Non-pigmented ciliary epithelial cell (primary cell): ENCODE results near the gene ITPK1.

Experiments
- DNase-seq: peaks from one replicate; pipeline ENCODE4 v3.0.0-alpha.2; 2010; ENCODE audit warnings: low read depth

Gene ITPK1

GRCh38 chr14:92951261-92951660, 164.5 kb downstream of the ITPK1 start:
- no peak for DNase-seq

- DNase-seq = no peak
Measured at GRCh38 chr14:92950773-92951172, 165.0 kb downstream of the ITPK1 start.

- DNase-seq = no peak
Measured at GRCh38 chr14:92950193-92950540, 165.6 kb downstream of the ITPK1 start.

DNA sequence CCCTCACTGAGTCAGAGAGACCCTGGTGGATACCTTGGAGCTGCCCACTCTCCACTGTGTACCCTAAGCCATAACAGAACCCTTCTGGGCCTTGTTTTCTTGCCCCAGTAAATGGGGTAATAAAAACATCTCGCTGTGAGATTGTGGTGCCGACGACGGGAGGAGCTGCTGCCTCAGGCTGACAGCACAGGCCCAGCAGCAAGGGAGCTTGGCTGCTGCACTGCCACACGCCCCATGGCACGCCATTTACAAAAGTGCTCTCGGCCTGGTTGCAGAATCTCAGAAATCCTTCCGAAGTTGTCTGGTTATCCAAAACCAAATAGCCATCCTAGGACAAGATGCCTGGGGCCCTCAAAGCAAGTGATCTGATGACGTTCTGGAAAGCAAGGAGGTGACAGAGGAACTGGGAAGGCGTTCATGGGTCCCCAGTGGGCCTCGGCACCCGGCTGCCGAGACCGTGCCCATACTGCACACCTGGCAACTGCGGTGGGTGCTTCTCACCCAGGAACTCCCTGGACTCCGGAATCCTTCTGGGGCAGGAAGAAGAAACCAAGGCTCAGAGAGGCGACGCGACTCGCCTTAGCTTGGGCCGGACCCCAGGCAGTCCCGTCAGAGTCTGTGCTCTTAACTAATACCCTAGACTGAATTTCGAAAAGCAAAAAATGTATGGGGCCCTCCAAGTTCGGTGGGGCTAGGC, 166.1 kb downstream of the ITPK1 start:
- DNase-seq = no peak

DNA sequence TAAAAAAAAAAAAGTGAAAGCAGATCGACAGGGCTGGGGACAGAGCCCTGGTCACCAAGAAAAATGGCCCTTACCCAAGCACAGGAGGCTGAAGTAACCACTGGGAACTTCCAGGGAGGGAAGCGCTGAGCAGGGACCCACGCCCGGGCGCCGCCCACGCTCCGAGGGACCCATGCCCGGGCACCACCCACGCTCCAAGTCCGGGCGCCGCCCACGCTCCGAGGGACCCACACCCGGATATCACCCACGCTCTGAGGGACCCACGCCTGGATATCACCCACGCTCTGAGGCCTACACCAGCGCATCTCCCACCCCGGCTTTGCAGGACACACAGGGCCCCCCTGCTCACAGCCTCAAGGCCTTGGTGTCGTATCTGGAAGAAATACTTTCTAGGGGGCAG, 167.1 kb downstream of the ITPK1 start:
- DNase-seq = no peak

DNA sequence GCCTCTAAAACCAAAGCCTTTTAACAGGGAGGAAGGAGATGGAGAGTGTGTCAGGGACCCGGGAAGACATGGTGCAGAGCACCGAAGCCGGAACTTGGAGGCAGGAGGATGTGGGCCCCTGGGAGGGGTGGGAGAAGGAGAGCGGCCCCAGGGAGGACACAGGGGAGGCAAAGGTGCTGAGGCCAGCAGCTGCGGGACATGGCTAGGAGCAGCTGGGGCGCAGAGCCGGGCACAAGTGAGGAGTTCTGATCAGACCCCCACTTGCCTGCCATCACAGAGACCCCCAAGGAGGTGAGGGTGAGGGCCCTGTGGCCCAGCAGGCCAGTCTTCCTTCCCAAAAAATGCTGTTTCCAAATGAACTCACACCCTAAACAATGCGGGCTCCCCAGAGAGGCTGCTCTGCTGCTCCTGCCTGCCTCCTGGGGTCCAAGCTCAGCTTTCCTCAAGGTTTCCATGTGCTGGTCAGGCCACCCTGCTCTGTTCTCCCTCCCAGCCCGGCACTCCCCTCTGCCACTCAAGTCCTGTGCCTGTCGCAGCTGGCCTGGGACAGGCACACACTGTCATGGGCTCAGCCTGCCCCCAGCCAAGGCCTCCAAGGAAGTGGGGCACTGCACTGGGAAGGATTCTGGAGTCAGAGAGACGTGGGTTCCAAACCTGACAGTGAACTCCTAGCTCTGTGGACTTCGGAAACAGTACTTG, 168.7 kb downstream of the ITPK1 start:
- DNase-seq = no peak

DNA sequence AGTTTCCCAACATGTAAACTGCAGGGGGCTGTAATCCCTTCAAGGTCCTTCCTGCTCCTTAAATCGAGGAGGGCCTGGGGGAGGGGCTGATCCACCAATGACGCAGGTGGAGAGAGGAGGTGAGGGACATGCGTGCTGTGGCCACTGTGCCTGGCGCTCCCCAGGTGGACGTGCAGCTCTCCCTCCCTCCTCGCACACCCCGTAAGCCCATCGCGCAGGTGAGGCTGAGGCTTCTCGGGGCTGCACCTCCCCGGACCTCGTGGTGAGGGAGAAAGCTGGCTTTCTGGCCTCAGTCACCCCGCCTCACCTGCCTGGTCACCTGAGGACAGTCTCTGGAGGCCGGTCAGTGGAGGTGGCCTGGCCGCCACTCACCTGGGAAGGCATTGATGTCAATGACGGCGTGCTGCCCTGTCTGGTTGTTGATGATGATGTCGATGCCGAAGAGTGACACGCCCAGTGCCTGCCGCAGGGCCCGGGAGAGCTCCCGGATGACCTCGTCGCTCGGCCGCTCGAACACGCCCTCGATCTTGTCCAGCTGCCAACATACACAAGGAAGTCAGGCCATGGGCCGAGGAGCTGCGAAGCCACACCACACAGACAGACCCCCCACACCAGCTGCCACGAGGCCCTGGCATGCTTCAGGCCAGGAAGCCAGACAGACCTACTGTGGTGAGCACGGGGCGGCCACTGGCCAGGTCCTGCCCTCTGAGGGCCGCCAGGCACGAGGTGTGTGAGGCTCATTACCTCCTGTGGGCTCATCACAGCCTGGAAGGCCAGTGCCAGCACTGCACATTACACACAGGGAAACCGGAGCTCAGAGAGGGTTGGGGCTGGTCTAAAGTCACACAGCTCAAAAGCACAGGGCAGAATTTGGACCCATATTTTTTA, 169.5 kb downstream of the ITPK1 start:
- no peak for DNase-seq

DNA sequence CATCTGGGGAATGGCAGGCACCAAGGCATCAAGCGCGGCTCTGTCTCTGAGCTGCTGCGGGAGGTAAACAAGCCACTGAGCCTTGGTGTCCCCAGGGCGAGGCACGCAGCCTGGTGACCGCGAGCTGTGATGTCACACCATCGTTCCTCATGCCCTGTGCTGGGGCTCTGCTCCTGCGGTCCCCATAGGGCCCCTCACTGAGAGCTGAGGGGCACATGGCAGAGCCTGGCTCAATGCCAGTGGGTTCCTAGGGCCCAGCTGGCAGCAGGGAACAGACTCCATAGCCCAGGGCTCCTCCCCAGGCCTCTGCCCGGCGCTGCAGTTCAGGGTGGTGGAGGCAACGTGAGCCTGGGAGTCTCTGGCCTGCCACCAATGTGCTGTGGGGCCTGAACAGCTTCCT, 170.2 kb downstream of the ITPK1 start:
- DNase-seq = no peak

- no peak for DNase-seq
Measured at GRCh38 chr14:92944976-92945375, 170.7 kb downstream of the ITPK1 start.

GRCh38 chr14:92943855-92944570, 171.7 kb downstream of the ITPK1 start:
- DNase-seq = no peak

GRCh38 chr14:92942976-92943710, 172.6 kb downstream of the ITPK1 start:
- no peak for DNase-seq

GRCh38 chr14:92942576-92942975, 173.1 kb downstream of the ITPK1 start:
- no peak for DNase-seq

DNA sequence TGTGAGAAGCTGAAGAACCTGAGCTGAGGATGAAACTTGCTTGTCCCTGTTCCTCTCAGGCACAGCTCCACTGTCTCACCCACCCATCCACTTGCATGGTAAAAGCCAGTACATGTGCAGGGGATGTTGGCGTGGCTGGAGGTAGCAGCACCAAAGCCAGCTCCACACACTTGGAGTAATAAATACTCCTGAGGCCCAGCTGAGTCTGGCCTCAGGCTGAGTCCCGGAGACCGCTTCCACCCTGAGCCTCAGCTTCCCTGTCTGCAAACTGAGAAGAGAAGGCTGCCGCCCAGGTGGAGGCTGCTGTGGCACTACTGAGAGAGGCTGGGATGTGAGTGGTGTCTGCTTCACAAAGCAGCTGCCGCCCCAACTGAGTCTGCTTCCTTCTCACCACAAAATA, 173.6 kb downstream of the ITPK1 start:
- DNase-seq = no peak

DNA sequence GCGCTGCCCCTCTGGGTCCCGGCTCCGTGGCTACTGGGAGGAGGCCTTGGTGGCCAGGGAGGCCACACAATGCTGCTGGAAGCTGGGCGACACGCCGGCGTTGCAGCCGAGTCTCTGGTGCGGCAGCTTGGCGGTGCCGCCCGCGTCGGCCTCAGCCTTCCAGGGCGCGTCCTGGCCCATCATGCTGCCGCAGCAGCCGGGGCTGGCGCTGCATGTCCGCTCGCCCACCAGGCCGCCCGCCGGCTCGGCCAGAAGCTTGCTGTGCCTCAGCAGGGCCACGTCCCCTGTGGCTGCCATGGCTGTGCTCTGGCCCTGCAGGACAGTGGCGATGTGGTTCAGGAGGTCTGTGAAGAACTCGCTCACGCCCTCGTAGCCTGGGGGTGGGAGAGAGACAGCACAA, 174.2 kb downstream of the ITPK1 start:
- DNase-seq = no peak

GRCh38 chr14:92940543-92940942, 175.2 kb downstream of the ITPK1 start:
- no peak for DNase-seq

GRCh38 chr14:92939699-92940098, 176.0 kb downstream of the ITPK1 start:
- no peak for DNase-seq

DNA sequence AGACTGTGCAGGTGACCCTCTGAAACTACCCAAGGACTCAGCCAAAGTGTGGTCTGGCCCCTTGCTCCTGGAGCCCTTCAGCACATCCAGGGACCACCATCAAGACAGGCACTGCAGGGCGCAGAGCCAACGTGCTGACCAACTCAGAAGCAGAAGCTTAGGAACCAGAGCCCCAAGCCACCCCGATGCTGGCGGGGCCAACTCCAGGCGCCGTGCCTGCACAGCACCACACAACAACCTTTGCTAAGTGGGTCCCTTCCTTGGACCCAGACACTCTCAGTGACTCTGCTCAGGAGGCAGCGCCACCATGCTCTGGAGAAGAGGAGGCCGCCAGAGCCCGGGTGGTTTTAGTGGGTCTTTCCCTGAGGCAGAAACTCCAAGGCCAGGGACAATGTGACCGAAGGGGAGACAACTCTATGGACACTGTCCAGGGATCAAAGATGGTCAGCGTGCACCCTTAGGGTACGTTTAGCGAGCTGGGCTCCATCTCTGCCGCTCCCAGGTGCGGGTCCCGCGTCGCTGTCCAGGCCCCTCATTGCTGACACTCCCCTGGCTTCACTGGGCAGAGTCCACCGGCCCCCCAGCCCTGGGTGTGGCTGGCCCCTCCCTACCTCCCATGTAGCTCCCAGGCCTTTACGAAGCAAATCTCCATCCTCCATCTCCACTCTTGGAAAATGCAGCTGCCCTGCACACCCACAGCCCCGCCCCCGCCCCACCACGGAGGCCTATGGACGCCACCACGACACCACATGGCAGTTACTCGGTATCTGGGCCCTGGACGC, 176.6 kb downstream of the ITPK1 start:
- no peak for DNase-seq

DNA sequence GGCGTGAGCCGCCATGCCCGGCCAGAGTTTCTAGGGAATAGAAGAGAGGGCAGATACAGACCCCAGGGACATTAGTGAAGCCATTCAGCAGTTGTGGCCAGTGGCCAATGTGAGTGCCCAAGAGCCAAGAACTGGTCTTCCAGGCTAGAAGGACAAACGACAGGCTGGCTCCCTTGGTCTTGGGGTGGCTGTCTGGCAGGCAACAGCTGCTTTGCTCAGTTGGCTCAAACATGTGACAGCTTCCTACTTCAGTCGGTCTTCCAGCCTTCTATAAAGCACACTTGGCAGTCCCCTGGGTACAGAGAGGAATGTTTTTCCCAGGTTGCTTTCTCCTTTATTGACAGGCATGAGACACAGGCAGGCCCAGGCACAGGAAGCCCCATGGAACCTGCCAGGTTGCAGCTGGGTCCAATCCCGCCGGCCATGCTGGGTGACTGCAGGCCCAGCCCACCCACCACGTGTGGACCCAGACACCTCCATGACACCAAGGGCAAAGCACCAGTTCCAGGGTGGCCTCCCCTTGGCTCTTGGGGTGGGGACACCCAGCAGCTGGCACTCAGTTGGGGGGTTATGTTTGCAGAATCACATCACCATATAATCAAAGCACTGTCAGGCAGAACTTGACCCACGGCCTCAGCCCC, 177.4 kb downstream of the ITPK1 start:
- DNase-seq = no peak

DNA sequence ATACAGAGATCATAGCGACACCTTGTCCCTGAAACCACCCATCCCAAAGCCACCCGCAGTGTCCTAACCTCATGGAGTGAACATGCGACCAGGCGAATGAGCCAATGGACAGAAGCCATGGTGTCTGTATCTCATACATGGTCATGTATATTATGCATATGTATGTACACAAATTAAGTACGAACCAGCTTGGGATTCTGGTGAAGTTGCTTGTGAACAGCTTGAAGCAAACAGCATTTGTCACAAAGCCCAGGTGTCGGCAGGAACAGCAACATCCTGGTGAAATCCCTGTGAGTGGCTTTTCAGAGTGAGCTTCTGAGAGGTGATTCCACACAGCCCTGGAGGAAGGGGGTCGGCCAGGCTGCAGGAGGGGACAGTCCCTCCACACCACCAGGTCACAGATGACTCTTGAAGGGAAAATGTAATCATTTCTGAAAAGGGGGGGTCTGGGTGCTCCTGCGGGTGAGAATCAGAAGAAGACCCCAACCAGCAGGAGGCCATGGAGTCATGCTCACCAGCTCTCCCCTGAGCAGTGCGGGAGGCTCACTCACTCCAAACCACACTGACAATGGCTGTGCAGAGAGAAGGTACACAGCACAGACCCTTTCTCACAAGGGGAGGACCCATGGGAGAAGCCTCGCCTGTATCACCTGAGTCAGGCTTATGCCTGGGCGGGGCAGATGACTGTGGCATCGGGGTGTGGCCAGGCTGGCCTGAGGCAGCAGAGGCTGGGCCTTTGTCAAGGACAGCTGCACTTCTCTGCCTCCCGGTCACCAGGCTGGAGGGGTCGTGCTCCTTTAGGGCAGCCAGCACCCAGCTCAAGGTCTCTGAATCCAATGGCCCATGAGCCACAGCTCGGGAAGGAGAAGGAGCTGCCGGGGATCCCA, 178.4 kb downstream of the ITPK1 start:
- DNase-seq = no peak
